Stimulated activated CD8-positive, alpha-beta memory T cell treated with anti-CD3 and anti-CD28 coated beads, Interleukin-4, amount 100 ng/mL, for 1 hour (primary cell): ENCODE results near the gene MS4A18.
"Not testable (repeated sequence)": the region's sequence is repeated elsewhere in the genome, so short reads cannot be mapped to it uniquely, and the experiment has no call there.

Source experiments
- DNase-seq, 2 donors: peaks; one replicate each; pipeline ENCODE4 v3.0.0-alpha.2; 2020; ENCODE audit warnings: low read depth in 2 of 2, low spot score in 1 of 2

Gene MS4A18

GRCh38 chr11:60734279-60734678, 9.8 kb downstream of the MS4A18 start:
- no peak for DNase-seq

DNA sequence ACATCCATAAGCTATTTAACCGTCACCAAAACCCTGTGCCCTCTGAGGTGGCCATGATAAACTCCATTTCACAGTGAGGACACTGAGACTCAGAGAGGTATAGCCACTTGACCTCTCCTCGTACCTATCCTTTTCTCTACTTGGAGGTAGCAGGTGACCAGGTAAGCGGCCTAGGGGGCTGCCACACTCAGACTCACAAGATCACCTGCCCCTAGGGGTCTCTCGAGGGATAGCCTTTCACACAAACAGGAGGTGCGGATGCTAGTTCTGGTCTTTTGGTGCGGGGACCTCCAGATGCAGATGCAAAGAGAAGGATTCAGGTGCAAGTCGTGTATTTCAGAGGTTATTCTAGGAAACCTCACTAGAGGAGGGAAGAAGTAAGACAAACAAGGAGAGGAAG, 14.6 kb downstream of the MS4A18 start:
- DNase-seq: no peak

DNA sequence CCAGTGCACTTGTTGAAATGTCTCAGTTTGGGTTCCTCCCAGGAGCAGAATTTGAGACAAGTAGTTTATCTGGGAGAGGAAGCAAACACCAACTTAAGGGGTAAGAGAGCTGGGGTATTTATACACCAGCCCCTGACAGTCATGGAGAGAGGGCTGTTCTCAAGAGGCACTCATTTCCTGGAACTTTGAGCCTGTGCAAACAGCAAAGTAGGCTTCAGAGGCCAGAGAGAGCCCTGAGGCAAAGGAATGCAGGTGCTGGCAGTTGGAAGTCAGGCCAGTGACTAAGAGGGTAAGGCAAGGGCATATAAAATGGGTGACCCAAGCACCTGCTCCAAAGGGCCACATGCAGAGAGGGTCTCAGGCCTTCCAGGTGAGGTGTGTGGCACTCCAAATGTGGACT, 16.1 kb downstream of the MS4A18 start:
- no peak for DNase-seq

GRCh38 chr11:60741421-60741820, 16.9 kb downstream of the MS4A18 start:
- no peak for DNase-seq

DNA sequence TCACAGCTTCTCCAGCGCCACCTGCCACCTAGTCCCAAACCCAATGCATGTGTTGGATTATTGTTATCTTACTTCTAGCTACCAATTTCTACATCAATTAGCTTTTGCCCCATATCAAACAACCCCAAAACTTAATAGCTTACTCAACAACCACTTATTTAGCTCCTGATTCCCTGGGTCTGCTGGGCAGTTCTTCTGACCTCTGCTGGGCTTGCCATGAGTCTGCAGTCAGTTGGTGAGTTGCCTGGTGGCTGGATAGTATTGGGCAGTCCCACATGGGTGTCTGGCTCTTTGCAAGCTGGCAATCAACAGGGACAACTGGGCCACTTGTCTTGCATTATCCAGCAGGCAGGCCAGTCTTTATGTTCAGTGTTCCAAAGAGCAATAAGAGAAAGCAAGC, 18.5 kb downstream of the MS4A18 start:
- no peak for DNase-seq

DNA sequence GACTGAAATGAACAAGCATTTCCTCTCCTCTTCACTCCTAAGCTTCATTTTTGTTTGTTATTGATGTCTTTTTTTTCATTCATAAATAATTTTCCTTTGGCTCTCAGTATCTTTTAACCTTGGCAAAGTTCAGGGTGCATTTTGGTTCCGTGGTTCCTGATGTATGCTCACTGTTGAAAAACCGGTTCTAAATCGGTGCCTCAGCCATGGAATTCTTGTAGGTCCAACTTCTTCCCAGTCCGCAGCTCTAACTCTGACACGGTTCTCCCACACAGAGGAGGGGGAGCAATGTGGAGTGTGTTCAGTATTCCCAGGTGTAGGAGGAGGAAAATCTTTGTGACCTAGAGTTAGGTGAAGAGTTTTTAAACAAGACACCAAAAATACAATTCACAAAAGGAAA, 19.6 kb downstream of the MS4A18 start:
- no peak for DNase-seq

GRCh38 chr11:60747359-60747873, 22.9 kb downstream of the MS4A18 start:
- DNase-seq: no peak

- DNase-seq: no peak
Observed at GRCh38 chr11:60748225-60748624, 23.7 kb downstream of the MS4A18 start.

DNA sequence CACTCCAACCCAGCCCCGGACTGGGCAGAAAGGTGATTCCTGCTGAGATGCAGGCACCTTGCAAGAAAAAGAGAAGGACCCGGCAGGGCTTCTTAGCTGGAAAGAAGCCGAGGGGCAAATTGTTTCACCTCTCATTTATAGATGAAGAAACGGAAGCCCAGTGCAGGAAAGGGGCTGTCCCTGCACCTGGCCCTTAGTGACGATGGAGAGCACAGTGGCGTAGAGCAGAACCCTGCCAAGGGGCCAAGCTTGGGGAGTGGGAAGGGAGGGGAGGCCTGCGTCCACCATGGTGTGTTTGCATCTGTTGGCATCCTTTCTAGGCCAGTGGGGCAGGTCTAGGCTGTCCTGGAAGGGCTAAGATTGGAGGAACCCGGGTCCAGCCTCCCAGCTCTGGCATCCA, 24.3 kb downstream of the MS4A18 start:
- no peak for DNase-seq

- no peak for DNase-seq
Observed at GRCh38 chr11:60750911-60751310, 26.4 kb downstream of the MS4A18 start.

DNA sequence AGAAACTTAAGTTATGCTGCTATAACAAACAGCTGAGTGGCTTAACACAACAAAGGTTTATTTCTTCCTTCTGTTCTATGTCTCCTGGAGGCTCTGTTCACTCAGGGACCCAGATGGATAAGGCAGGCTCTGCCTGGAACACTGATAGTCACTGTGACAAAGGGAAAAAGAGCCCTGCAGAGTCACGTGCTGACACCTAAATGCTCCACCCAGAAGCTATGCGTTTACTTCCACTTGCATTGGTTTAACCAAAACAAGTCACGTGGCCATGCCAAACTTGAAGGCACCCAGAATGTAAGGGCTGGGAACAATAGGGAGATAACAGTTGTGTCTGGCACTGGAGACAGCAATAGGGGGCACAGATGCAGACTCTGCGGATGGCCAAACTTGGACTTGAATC, 28.8 kb downstream of the MS4A18 start:
- no peak for DNase-seq

GRCh38 chr11:60754887-60755286, 30.4 kb downstream of the MS4A18 start:
- no peak for DNase-seq

- no peak for DNase-seq
Observed at GRCh38 chr11:60756307-60757032, 31.9 kb downstream of the MS4A18 start, which contains the start of gene MS4A15. TSS of gene MS4A15 (plus strand) at chr11:60756867. CDS start at chr11:60763734, 6,867 bp downstream.

DNA sequence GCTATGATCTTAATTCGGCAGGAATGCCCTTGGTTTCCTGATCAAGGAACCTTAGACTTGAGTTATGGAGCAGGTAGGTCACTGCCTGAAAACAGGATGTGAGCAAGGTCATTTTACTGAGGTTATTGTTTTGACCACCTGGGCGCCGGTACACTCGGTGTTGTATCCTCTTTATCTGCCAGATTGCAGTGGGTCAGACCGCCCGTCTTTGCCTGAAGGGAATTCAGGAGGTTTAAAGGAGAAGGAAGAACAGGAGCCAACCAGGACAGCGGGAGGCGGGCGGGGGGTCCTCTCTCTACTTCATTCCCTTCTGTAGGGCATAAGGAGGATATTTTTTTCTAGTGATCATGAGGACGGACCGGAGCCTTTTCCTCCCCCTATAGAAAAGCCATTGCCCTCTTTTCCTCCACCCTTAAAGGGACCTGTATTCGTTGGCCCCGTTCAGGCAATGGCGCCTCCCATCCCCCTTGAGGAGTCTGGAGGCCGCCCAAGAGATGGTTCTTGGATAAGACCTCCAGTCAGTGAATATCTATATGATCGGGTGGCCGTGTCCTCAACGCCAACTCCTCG, 32.8 kb downstream of the MS4A18 start:
- DNase-seq: no peak

- not testable (repeated sequence) for DNase-seq
Observed at GRCh38 chr11:60758671-60759070, 34.2 kb downstream of the MS4A18 start.

GRCh38 chr11:60759438-60760225, 35.1 kb downstream of the MS4A18 start:
- DNase-seq: not testable (repeated sequence)

DNA sequence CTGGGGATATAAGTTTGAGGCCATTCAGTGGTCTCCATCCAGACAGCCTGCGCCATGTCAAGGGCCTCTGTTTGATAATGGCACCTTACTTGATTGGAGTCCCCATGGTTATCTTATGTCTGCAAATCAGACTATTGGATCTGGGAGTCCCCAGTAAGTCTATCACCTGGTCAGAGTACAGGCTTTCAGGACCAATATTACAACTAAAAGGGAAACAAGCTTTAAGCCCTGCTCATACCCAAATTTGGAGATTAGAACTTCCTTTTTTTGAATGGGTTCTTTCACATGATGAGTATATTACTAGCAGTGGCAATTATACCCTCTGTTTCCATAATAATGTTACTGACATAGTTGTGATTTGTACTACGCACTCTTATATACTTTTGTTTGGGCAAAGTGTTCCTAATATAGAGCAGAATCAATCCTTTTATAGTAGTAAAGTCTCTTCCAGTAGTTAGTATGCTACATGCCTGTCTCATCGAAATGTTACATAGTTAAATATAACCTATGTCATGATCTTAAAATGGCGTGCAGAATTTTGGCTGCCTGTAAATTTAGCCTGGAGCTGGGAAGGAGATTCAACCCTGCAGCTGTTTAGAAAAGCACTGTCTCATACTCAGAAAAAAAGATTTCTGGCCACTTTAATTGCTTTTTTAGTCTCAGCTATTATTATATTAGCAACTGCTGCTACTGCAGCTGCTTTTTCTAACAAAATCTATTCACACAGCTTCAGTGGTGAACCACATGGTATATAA, 37.1 kb downstream of the MS4A18 start:
- no peak for DNase-seq

GRCh38 chr11:60762851-60763691, 38.6 kb downstream of the MS4A18 start:
- DNase-seq: no peak

GRCh38 chr11:60763692-60764369, 39.3 kb downstream of the MS4A18 start:
- DNase-seq: no peak

GRCh38 chr11:60764879-60765278, 40.4 kb downstream of the MS4A18 start:
- DNase-seq: no peak
